ENCODE results near the gene RALA.

RALA gene

GRCh38 chr7:39721345-39721744 lies 98.0 kb downstream of the RALA start:
- H3K4me3 ChIP-seq (ENCODE audit: control insufficient read depth, low read depth, low read length), result no peak overlapping the region
- no peak for TF ChIP-seq CTCF (conservative IDR thresholded peaks at IDR 0.05; ENCODE audit: control insufficient read depth, insufficient read depth, low read depth, low read length)
- no peak for DNase-seq (ENCODE audit: low read depth)

DNA sequence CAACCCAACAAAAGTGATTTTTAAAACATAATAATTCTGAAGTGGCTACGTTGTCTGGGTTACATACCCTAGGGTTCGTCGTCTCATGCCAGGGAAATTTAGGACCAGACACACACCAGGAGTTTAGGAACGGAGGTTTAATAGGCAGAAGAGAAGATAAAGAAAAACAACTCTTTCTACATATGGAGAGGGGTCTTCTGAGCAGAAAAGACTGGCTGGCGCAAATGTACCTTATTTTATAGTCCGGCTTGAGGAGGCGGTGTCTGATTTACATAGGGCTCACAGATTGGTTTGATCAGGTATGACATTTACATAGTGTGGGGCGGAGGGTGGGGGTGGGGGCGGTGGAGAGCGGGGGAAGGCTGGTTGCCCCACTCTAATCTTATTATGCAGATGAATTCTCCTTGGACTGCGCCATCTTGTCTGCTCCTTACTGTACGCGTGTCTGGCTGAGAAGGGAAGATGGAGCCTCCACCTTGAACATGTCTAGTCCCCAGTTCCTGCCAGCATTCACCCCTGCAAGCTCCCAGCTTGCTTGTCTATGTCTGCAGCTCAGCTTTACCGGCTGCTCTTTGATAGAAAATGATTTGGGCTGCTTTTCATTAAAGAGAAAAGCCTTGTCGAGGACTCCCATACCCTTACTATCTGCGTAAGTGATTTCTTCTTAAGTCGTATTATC lies 98.7 kb downstream of the RALA start:
- no peak for DNase-seq (ENCODE audit: low read depth)
- H3K4me3 ChIP-seq (ENCODE audit: control insufficient read depth, low read depth, low read length), result no peak overlapping the region
- no peak for TF ChIP-seq CTCF (conservative IDR thresholded peaks at IDR 0.05; ENCODE audit: control insufficient read depth, insufficient read depth, low read depth, low read length)

GRCh38 chr7:39727231-39728012 lies 104.0 kb downstream of the RALA start:
- no peak overlapping the region for H3K4me3 ChIP-seq (ENCODE audit: control insufficient read depth, low read depth, low read length)
- TF ChIP-seq CTCF (conservative IDR thresholded peaks at IDR 0.05; ENCODE audit: control insufficient read depth, insufficient read depth, low read depth, low read length), result no peak
- DNase-seq (ENCODE audit: low read depth), result no peak

GRCh38 chr7:39732837-39733804 lies 109.7 kb downstream of the RALA start:
- peak; percentile 97 for DNase-seq (ENCODE audit: low read depth)

DNA sequence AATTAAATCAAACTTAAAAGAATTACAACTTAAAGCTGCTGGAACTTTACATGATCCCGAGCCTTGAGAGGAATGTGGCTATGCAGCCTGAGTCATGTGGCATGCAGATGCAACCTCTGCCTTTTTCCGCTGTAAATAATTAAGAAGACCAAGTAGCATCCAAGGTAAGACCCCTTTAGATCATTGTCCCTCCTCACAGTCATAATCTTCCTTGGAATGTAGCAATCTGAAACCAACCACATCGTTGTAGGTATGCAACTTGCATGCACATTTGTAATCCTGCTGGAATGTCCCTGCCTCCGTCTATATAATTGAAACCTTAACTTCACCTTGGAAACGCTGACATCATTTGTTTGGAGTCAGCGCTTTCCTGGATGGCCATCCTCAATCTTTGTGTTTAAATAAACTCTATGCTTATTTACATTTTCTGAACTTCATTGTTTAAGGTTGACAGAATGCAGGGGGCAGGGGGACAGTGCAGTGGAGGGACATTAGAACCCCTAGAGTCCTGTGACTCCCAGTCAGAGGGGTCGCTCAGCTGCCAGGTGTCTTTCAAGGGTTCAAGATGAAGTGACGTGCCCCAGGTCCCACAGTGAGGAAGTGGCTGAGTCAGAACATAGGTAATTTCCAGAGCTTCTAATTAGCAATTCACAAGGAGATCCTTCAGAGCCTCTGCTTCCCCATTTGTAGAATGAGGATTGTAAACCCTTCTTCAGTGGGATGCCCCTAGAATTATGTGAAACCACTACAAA lies 110.7 kb downstream of the RALA start:
- no peak for TF ChIP-seq CTCF (conservative IDR thresholded peaks at IDR 0.05; ENCODE audit: control insufficient read depth, insufficient read depth, low read depth, low read length)
- DNase-seq (ENCODE audit: low read depth), result peak; percentile 87
- H3K4me3 ChIP-seq (ENCODE audit: control insufficient read depth, low read depth, low read length), result peak overlapping the region; percentile 70

More at GRCh38 chr7:39732837-39733804, 109.7 kb downstream of the RALA start:
- no peak for TF ChIP-seq CTCF (conservative IDR thresholded peaks at IDR 0.05; ENCODE audit: control insufficient read depth, insufficient read depth, low read depth, low read length)
- peak overlapping the region; percentile 70 for H3K4me3 ChIP-seq (ENCODE audit: control insufficient read depth, low read depth, low read length)

DNA sequence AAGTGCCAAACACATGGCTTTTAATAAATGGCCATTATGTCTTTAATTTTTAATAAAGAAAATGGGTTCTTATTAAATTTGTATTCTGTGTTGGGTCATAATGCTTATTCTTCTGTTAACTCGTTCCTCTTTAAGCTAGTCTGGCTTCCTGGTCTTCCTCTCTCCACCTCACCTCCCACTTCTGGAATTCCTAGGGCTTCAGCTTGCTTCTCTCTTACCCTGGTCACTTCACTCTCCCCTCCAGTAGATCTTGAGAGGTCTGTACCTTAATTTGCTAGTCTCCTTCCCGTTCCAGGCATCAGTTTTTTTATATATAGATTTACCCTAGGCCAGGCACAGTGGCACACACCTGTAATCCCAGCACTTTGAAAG lies 111.2 kb downstream of the RALA start:
- peak overlapping the region; percentile 70 for H3K4me3 ChIP-seq (ENCODE audit: control insufficient read depth, low read depth, low read length)
- no peak for TF ChIP-seq CTCF (conservative IDR thresholded peaks at IDR 0.05; ENCODE audit: control insufficient read depth, insufficient read depth, low read depth, low read length)
- DNase-seq (ENCODE audit: low read depth), result no peak

Measured in fibroblast of mammary gland (primary cell).